Fibroblast of pulmonary artery (primary cell): ENCODE results near the gene SPATA31E1.

Experiments used
- DNase-seq: peaks from one replicate; pipeline ENCODE4 v3.0.0-alpha.2; 2010; ENCODE audit warnings: low read depth
- H3K4me3 ChIP-seq: replicated peaks from 2 replicates; pipeline ENCODE4 v1.5.1; 2011; ENCODE audit warnings: low read depth, mild to moderate bottlenecking, control low read depth, low read length, moderate library complexity
- TF ChIP-seq, protein P1 (sequence below): IDR thresholded peaks from 2 replicates; pipeline ENCODE4 v1.5.1; 2011; ENCODE audit warnings: mild to moderate bottlenecking, control low read depth, low read length, inconsistent platforms; ENCODE audit errors: missing control alignments

Gene SPATA31E1

GRCh38 chr9:87855061-87855460 is 27.6 kb upstream of the SPATA31E1 start:
- no peak for DNase-seq
- TF ChIP-seq, protein P1, sequence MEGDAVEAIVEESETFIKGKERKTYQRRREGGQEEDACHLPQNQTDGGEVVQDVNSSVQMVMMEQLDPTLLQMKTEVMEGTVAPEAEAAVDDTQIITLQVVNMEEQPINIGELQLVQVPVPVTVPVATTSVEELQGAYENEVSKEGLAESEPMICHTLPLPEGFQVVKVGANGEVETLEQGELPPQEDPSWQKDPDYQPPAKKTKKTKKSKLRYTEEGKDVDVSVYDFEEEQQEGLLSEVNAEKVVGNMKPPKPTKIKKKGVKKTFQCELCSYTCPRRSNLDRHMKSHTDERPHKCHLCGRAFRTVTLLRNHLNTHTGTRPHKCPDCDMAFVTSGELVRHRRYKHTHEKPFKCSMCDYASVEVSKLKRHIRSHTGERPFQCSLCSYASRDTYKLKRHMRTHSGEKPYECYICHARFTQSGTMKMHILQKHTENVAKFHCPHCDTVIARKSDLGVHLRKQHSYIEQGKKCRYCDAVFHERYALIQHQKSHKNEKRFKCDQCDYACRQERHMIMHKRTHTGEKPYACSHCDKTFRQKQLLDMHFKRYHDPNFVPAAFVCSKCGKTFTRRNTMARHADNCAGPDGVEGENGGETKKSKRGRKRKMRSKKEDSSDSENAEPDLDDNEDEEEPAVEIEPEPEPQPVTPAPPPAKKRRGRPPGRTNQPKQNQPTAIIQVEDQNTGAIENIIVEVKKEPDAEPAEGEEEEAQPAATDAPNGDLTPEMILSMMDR, result no peak
- no peak overlapping the region for H3K4me3 ChIP-seq

DNA sequence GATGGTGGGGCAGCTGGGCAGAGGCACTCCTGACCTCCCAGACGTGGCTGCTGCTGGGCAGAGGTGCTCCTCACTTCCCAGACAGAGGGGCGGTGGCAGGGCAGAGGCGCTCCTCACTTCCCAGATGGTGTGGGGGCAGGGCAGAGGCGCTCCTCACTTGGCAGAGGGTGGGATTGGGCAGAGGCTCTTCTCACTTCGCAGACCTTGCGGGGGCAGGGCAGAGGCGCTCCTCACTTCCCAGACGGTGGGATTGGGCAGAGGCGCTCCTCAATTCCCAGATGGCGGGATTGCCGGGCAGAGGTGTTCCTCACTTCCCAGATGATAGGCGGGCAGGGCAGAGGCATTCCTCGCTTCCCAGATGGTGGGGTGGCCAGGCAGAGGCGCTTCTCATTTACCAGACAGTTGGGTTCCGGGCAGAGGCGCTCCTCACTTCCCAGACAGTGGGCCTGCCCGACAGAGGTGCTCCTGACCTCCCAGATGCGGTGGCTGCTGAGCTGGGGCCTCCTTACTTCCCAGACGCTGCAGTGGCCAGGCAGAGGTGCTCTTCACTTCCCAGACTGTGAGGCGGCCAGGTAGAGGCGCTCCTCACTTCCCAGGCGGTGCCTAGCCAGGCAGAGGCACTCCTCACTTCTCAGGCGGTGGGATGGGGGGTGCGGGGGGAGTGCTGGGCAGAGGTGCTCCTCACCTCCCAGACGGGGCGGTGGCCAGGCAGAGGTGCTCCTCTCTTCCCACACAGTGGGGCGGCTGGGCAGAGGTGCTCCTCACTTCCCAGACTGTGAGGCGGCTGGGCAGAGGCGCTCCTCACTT is 25.3 kb upstream of the SPATA31E1 start:
- TF ChIP-seq, protein P1, result no peak
- no peak overlapping the region for H3K4me3 ChIP-seq
- DNase-seq, result no peak

- TF ChIP-seq, protein P1, result no peak
- DNase-seq, result no peak
- no peak overlapping the region for H3K4me3 ChIP-seq
These were observed 24.7 kb upstream of the SPATA31E1 start for GRCh38 chr9:87857948-87858335.

- TF ChIP-seq, protein P1, result no peak
- no peak overlapping the region for H3K4me3 ChIP-seq
- DNase-seq, result no peak
These were observed 23.5 kb upstream of the SPATA31E1 start for GRCh38 chr9:87859137-87859536.

DNA sequence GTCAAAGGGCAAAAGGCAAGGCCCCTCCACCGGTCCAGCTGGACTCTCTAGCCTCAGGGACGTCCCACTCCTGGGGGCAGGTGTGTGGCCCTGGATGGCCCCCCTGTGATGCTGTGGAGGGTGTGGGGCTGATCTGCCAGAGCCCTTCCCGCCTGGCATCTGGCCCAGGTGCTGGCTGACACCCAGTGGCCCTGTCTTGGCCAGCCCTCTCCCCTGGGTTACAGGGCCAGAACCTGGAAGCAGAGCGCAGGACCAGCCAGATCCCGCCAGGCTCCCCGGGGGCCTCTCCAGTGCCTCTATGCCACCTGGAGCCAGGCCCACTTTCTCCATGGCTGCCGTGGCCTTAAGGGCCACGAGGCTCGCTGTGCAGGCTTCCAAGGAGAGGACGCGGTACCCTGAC is 22.9 kb upstream of the SPATA31E1 start:
- TF ChIP-seq, protein P1, result no peak
- H3K4me3 ChIP-seq, result no peak overlapping the region
- no peak for DNase-seq

DNA sequence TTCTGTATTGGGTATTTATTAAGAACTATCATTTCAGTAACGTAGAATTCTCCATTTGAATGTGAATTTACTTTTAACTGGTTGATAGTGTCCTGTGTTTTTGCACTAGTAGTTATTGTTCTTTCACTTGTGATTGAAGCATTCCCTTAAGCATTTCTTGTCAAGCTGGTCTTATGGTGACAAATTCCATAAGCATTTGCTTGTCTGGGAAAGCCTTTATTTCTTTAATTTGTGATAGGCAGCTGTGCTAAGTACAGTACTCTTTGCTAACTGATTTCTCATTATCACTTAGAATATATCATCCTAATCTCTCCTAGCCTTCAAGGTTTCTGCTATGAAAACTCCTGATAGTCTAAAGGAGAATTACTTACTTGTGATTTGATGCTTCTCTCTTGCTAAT is 21.3 kb upstream of the SPATA31E1 start:
- no peak overlapping the region for H3K4me3 ChIP-seq
- no peak for DNase-seq
- TF ChIP-seq, protein P1, result no peak
